HG02623 (cell line): ENCODE data around the gene DNAJC1.
"Not testable (repeated sequence)": the region's sequence is repeated elsewhere in the genome, so short reads cannot be mapped to it uniquely, and the experiment has no call there.

Source experiments
- ATAC-seq: cut with Tn5 transposase; IDR thresholded peaks from one replicate; pipeline ENCODE4 v1.9.1; 2021; ENCODE audit warnings: moderate library complexity; ENCODE audit not compliant: unreplicated experiment

Gene DNAJC1

GRCh38 chr10:22003177-22003963, at the start of gene DNAJC1:
Gene DNAJC1, minus strand, starts transcription at chr10:22003730. Its CDS starts 296 bp downstream, at chr10:22003434.
- peak; percentile 94 for ATAC-seq

GRCh38 chr10:22053048-22053447, 49.5 kb upstream of the DNAJC1 start:
- ATAC-seq: no peak

GRCh38 chr10:22049635-22050034, 46.1 kb upstream of the DNAJC1 start:
- no peak for ATAC-seq

GRCh38 chr10:22047812-22048211, 44.3 kb upstream of the DNAJC1 start:
- ATAC-seq: no peak

- ATAC-seq: no peak
Observed at GRCh38 chr10:22043327-22043633, 39.8 kb upstream of the DNAJC1 start.

GRCh38 chr10:22042557-22043326, 39.2 kb upstream of the DNAJC1 start:
- no peak for ATAC-seq

- ATAC-seq: no peak
Observed at GRCh38 chr10:22034333-22034732, 30.8 kb upstream of the DNAJC1 start.

GRCh38 chr10:22032268-22032667, 28.7 kb upstream of the DNAJC1 start:
- not testable (repeated sequence) for ATAC-seq

- ATAC-seq: no peak
Observed at GRCh38 chr10:22030421-22030820, 26.9 kb upstream of the DNAJC1 start.

- no peak for ATAC-seq
Observed at GRCh38 chr10:22029445-22030236, 26.1 kb upstream of the DNAJC1 start.

GRCh38 chr10:22027364-22028238, 24.1 kb upstream of the DNAJC1 start:
- ATAC-seq: no peak

- no peak for ATAC-seq
Observed at GRCh38 chr10:22026287-22026686, 22.8 kb upstream of the DNAJC1 start.

GRCh38 chr10:22023508-22023907, 20.0 kb upstream of the DNAJC1 start:
- ATAC-seq: no peak

GRCh38 chr10:22022257-22023032, 18.9 kb upstream of the DNAJC1 start:
- no peak for ATAC-seq

- not testable (repeated sequence) for ATAC-seq
Observed at GRCh38 chr10:22021144-22021543, 17.6 kb upstream of the DNAJC1 start.

GRCh38 chr10:22017283-22018020, 13.9 kb upstream of the DNAJC1 start:
- ATAC-seq: no peak

- ATAC-seq: no peak
Observed at GRCh38 chr10:22016046-22016705, 12.6 kb upstream of the DNAJC1 start.

- ATAC-seq: no peak
Observed at GRCh38 chr10:22010973-22011408, 7.5 kb upstream of the DNAJC1 start.

- no peak for ATAC-seq
Observed at GRCh38 chr10:22010539-22010938, 7.0 kb upstream of the DNAJC1 start.
